ENCODE measurements around the gene ACTR3C.
A peak's percentile ranks its signal among the peaks of the same experiment; 100 is the strongest.
"Not testable (repeated sequence)": the region's sequence is repeated elsewhere in the genome, so short reads cannot be mapped to it uniquely, and the experiment has no call there.

The ACTR3C gene

DNA sequence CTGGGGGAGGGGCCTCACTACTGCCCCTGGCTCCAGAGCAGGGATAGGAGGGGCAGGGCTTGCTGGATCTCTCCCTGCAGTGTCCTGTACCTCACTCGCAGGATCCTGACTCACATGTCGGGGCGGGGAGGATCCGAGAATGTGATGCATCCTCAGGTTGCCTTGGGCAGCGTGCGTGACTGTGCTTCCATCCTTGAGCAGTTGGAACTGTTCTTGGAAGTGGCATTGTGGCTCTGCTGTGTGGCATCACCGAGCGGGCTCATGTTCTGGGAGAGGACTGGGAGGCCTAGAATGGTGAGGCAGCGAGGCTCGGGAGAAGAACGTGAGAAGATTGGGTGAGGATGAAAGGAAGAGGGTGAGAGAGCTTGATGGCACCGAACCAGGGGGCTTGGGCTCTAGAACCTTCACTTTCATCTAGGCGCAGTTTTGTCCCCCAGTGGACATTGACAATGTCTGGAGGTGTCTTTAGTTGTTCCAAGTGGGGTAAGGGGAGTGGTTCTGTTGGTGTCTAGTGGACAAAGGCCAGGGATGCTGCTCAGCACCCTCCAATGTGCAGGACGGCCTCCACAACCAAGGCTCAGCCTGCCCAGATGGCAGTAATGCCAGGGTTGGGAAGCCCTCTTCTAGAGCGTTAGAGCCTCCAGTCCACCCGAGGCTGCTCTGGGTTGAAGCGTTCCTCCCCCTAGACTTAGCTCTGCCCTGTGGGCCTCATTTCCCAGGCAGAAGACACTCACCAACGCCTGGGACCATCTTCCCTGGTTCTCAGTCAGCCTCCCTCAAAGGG, 9.7 kb upstream of the ACTR3C start:
- no peak overlapping the region for H3K27ac Mint-ChIP-seq
- ATAC-seq (no peak), DNase-seq (no peak)
- H3K9me3 Mint-ChIP-seq: no peaks in the 10 kb centered on the region
- no peak overlapping the region for H3K4me3 Mint-ChIP-seq
- H3K4me1 Mint-ChIP-seq: no peaks in the 10 kb centered on the region
- no peaks in the 10 kb centered on the region for H3K27me3 Mint-ChIP-seq

DNA sequence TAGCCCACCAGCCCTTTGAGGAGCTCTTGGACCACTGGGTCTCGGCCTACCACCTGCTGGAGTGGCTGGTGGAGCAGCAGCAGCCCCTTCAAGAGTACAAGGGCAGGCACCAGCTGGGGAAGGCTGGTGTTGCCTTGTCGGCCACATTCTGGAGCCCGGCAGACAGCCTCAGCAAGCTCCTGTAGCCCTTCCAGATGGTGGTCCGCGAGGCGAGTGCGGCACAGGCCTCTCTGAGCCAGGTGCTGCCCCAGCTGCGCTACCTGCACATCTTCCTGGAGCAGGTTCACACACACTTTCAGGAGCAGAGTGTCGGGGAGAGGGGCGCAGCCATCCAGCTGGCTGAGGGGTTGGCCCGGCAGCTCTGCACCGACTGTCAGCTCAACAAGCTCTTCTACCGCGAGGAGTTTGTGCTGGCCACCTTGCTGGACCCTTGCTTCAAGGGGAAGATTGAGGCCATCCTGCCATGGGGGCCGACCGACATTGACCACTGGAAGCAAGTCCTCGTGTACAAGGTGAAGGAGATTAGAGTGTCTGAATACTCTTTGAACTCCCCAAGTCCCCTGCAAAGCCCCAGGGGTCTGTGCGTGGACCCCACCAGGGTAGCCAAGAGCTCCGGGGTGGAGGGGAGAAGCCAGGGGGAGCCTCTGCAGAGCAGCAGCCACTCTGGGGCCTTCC, 7.0 kb upstream of the ACTR3C start:
- no peaks in the 10 kb centered on the region for H3K9me3 Mint-ChIP-seq
- no peak overlapping the region for H3K4me3 Mint-ChIP-seq
- H3K27ac Mint-ChIP-seq: no peak overlapping the region
- no peak for ATAC-seq
- DNase-seq: no peak
- H3K4me1 Mint-ChIP-seq: peaks cover 10% of the 10 kb centered on the region
- H3K27me3 Mint-ChIP-seq: no peaks in the 10 kb centered on the region

DNA sequence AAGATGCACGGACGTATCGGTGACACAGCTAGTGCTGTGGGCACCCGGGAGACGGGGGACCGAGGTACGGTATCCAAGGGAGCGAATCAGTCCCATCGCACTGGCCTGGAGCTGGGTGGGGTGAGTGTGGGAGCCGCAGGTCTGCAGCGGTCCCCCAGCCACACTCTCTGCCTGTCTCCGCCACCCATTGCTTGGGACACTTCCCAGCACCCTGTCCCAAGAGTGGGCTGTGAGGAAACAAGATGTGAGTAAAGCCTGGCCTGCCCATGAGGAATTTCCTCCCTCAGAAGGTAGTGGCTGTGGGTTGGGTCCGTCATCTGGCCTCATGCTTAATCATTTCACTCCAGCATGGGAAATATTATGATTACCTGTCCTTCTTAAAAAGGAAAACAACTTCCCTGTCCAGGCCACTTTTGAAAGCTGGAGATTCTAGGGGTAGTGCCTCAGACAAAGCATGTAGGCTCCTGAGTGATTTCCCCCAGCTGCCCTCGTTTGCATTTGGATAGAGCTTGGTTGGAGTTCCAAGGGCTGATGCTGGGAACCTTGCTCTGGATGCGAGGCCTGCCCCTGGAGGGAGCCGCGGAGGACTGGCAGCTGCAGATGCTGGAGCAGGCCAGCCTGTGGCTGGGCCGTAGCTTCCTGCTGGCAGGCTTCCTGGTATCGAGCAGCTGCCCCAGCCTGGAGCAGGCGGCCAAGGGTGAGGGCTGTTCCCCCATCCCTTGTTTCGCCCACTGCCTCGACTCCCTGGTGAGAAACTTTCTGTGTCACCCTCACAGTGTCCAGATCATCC, 6.2 kb upstream of the ACTR3C start:
- Mint-ChIP-seq H3K9me3 (no peaks in the 10 kb centered on the region), H3K27ac (no peak overlapping the region), H3K4me1 (peaks cover 19% of the 10 kb centered on the region), H3K4me3 (no peak overlapping the region), H3K27me3 (no peaks in the 10 kb centered on the region)
- ATAC-seq (no peak), DNase-seq (no peak)

DNA sequence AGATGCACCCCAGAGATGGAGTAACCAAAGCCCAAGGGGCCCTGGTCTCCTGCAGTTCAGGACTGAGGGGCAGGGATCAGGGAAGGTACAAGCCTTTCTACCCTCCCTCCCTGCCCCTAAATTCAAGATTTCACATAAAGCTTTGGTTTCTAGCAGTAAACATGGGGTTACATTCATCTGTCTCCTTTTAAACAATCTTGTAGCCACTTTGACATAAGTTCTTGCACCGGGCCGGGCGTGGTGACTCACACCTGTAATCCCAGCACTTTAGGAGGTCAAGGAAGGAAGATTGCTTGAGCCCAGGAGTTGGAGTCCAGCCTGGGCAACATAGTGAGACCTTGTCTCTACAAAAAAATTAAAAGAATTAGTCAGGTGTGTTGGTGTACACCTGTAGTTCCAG, 4.0 kb upstream of the ACTR3C start:
- no peaks in the 10 kb centered on the region for H3K27me3 Mint-ChIP-seq
- H3K27ac Mint-ChIP-seq: no peak overlapping the region
- no peak overlapping the region for H3K4me3 Mint-ChIP-seq
- H3K9me3 Mint-ChIP-seq: no peaks in the 10 kb centered on the region
- ATAC-seq (no peak), DNase-seq (no peak)
- peaks cover 28% of the 10 kb centered on the region for H3K4me1 Mint-ChIP-seq

DNA sequence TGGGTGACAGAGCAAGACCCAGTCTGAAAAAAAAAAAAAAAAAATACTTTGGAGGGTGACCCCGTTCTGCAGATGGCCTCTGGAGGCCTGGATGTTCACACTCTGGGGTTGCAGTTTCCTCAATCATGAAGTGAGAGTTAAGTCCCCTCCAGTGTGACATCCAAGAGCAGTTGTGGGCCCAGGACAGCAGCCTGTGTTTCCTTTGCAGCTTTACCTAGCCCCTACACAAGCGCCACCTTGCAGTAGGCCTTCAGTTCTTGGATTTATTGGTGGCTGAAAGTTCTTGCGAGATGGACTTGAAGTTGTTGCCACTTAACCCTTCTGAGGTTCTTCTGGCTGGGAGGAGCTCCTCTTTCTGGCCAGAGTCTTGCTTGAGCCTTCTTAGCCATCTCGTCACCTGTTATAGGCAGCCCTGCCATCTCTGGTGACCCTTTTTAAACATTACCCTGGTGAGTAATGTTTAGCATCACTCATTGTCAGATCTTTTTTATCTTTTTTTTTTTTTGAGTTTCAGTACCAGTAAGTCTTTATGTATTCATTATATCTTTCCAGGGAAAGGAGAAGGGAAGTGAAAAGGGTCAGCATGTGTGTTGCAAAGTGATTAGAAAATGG, 3.4 kb upstream of the ACTR3C start:
- Mint-ChIP-seq H3K27ac (no peak overlapping the region), H3K4me3 (no peak overlapping the region)
- no peak for ATAC-seq

DNA sequence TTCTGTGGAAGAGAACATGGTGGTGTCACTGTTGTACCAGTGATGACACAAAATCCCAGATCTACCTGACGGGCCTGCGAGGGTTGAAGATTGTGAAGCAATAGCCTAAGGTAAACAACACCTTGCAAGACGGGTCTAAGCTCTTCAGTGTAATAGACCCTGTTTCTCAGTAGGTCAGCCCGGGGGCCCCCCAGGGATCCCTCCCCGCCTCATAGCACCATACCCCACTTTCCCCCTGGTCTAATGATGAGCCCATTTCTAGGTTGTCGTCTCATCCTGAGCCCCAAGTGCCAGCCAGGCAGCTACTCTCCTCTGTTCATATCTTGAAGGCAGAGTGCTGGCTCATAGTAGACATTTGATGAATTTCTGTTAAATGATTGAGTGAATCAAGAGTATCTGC, 2.6 kb upstream of the ACTR3C start:
- H3K27ac Mint-ChIP-seq: no peak overlapping the region
- H3K4me3 Mint-ChIP-seq: no peak overlapping the region
- ATAC-seq (no peak), DNase-seq (no peak)
- no peaks in the 10 kb centered on the region for H3K27me3 Mint-ChIP-seq
- H3K9me3 Mint-ChIP-seq: no peaks in the 10 kb centered on the region
- H3K4me1 Mint-ChIP-seq: peaks cover 41% of the 10 kb centered on the region

More for the DNA sequence above, 3.4 kb upstream of the ACTR3C start:
- H3K27me3 Mint-ChIP-seq: no peaks in the 10 kb centered on the region
- DNase-seq: no peak
- peaks cover 33% of the 10 kb centered on the region for H3K4me1 Mint-ChIP-seq
- H3K9me3 Mint-ChIP-seq: no peaks in the 10 kb centered on the region

DNA sequence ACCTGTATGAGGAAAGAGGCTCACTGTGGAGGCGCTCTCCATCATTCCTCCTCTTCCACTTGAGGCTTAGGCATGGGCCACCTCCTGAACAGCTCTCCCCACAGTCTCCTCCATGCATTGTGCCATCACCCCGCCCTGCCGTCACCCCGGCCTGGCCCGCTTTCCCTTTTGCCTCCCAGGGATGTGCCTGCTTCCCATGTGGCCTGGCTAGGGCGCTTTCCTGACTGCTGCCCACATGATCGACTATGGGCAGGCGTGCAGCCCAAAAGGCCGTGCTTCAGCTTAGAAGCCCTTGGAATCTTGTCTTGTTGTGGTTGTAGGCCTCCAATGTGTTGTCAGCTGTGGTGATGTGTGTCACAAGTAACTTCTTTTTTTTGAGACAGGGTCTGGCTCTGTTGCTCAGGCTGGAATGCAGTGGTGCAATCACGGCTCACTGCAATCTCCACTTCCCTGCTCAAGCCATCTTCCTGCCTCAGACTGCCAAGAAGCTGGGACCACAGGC, 1.8 kb upstream of the ACTR3C start:
- Mint-ChIP-seq H3K9me3 (no peaks in the 10 kb centered on the region), H3K27me3 (no peaks in the 10 kb centered on the region), H3K27ac (peak overlapping the region in 1 of 2 donors; percentile 82), H3K4me1 (peaks cover 47% of the 10 kb centered on the region), H3K4me3 (peak overlapping the region; percentile 91 to 98)
- DNase-seq (no peak), ATAC-seq (no peak)

DNA sequence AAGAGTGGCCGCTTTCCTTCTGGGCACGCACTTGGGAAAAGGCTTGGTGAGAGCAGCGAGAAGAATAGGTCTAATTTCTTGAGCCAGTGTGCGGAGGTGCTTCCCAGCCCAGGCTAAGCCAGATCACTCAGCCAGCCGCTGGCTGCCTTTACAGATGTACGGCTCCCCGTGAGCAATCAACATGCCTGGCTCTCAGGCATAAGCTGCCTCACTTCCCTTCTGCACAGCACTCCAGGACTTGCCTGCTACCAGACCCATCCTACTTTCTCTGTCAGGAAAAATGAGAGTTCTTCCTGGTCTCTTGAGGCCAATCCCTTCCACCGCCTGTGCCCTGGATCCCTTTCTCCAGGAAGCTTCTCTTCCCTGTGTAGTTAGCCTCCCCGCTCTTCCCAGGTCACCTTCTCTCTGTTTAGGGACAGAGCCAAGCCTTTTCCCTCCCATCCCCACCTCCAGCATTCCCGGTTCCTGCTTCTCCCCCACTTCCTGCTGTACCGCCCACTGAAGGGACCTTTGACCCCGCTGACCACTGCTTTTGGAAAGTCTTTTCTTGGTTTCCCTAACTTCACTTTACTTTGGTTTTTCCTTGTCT, 1.1 kb upstream of the ACTR3C start:
- Mint-ChIP-seq H3K4me3 (peak overlapping the region; percentile 91 to 98), H3K4me1 (peaks cover 52% of the 10 kb centered on the region), H3K27ac (peak overlapping the region; percentile 97 to 99), H3K27me3 (no peaks in the 10 kb centered on the region), H3K9me3 (no peaks in the 10 kb centered on the region)
- ATAC-seq (no peak), DNase-seq (no peak)

DNA sequence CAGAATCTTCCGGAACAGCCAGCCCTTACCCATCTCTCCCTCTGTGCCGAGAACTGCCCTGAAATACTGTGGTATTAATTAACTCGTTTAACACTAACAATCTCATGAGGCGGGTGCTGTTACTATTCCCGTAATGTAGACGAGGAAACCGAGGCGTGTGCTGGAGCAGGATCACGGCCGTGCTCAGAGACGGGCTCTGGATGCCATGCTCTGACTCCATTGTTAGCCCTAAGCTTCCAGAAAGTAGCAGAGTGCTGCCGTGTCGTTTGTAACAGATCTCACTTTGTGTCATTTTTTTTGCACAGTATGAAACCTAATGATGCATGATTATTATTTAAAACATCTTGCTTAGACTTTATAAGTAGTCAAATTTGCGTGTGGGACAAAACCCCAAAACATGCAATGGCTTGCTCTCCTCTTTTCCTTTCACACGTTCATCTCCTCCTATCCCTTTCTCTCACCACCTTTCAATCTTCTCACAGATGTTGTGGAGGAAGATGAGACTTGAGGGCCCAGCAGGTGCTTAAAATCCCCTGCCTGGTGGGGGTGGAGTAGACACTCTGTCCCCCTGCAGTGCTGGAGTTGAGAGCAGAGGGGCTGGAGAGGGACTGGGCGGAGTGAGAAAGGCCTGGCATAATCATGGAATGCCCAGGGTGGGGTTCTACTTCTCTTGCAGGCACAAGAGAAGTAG, 482 bp upstream of the ACTR3C start:
- peak overlapping the region; percentile 97 to 99 for H3K27ac Mint-ChIP-seq
- no peaks in the 10 kb centered on the region for H3K9me3 Mint-ChIP-seq
- DNase-seq (no peak), ATAC-seq (peak; percentile 41)
- peak overlapping the region; percentile 91 to 98 for H3K4me3 Mint-ChIP-seq
- H3K27me3 Mint-ChIP-seq: no peaks in the 10 kb centered on the region
- H3K4me1 Mint-ChIP-seq: peaks cover 52% of the 10 kb centered on the region

DNA sequence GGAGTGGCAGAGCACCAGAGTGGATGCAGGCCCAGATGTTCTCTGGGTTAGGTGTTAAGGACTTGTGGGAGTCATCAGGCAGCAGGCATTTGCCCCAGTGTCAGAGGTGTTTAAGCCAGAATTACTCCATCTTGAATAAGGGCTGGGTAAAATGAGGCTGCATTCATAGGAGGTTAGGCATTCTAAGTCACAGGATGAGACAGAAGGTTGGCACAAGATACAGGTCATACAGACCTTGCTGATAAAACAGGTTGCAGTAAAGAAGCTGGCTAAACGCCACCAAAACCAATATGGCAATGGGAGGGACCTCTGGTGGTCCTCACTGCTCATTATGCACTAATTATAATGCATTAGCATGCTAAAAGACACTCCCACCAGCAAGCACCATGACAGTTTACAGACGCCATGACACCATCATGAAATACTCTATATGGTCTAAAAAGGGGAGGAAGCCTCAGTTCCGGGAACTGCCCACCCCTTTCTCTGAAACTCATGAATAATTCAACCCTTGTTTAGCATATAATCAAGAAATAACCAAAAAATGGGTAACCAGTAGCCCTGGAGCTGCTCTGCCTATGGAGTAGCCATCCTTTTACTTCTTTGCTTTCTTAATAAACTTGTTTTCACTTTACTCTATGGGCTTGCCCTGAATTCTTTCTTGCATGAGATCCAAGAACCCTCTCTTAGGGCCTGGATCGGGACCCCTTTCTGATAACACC, 1.1 kb downstream of the ACTR3C start:
- Mint-ChIP-seq H3K4me1 (peaks cover 52% of the 10 kb centered on the region), H3K9me3 (no peaks in the 10 kb centered on the region), H3K4me3 (peak overlapping the region; percentile 91 to 98), H3K27me3 (no peaks in the 10 kb centered on the region), H3K27ac (peak overlapping the region; percentile 99 to 100)
- ATAC-seq (peak; percentile 73), DNase-seq (peak; percentile 74 to 86)

DNA sequence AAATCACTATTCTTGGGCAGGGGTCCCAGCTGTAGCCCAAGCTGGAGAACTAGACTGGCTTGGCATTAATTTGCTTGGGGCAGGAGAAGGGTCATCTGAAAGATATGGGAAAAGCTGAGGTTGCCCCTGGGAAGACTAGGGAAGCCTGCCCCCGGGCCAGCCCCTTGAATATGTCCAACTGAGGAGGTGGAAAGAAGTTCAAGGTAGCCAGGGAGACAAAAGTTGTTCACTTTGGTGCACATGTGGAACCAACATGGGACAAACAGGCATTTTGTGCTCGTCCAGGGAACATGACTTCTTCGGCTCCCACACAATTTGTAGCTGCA, 1.6 kb downstream of the ACTR3C start:
- ATAC-seq: no peak

DNA sequence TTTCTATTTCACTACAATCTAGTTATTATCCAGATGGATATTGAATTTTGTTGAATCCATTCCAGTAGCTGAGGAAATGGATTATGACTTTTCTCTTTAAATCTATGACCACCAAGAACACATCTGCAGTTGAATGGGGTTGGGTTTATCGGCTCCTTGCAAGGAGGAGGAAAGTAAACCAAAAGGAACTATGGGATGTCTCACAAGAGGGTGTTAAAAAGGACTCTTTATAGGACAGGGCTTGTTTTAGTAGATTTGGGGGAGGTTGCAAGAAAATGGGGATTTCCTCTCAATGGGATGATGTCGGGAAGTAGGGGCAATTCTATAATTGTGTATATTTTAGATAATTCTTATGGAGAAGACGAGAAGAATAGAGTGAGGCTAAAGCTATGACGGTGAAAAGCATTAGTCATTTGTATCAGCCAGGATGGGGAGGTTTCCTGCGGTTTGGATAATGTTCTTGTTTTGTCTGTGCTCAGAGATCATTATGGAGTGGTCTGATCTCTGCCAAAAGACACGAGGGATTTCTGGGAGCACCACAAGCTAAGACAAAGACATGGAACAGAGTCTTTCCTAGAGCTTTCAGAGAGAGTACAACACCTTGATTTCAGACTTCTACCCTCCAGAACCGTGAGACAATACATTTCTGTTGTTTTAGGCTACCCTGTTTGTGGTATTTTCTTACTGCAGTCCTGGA, 5.4 kb downstream of the ACTR3C start:
- H3K4me1 Mint-ChIP-seq: peaks cover 24% of the 10 kb centered on the region
- no peak overlapping the region for H3K4me3 Mint-ChIP-seq
- no peak for DNase-seq
- no peaks in the 10 kb centered on the region for H3K9me3 Mint-ChIP-seq
- no peak overlapping the region for H3K27ac Mint-ChIP-seq
- ATAC-seq: no peak
- H3K27me3 Mint-ChIP-seq: no peaks in the 10 kb centered on the region

More for the DNA sequence above, 1.6 kb downstream of the ACTR3C start:
- DNase-seq: no peak
- peaks cover 52% of the 10 kb centered on the region for H3K4me1 Mint-ChIP-seq
- H3K9me3 Mint-ChIP-seq: no peaks in the 10 kb centered on the region
- no peaks in the 10 kb centered on the region for H3K27me3 Mint-ChIP-seq
- peak overlapping the region; percentile 99 to 100 for H3K27ac Mint-ChIP-seq
- H3K4me3 Mint-ChIP-seq: peak overlapping the region; percentile 91 to 98

DNA sequence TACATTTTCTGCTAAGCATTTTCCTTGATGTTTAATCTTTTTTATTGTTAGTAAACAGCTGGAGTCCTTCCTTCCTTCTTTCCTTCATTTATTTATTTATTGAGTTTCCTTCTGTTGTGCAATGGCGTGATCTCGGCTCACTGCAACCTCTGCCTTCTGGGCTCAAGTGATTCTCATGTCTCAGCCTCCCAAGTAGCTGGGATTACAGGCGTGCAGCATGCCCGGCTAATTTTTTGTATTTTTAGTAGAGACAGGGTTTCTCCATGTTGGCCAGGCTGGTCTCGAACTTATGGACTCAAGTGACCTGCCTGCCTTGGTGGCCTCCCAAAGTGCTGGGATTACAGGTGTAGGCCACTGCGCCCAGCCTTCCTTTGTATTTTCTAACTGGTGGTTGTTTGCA, 6.4 kb downstream of the ACTR3C start:
- DNase-seq, H3K27me3 Mint-ChIP-seq, H3K27ac Mint-ChIP-seq, ATAC-seq, H3K9me3 Mint-ChIP-seq, H3K4me3 Mint-ChIP-seq: not testable (repeated sequence)
- peaks cover 21% of the 10 kb centered on the region for H3K4me1 Mint-ChIP-seq

Measured in stimulated activated naive CD8-positive, alpha-beta T cell treated with anti-CD3 and anti-CD28 coated beads, Interleukin-15, amount 100 ng/mL, for 72 hours (primary cell).